ENCODE measurements around the gene MLN.

MLN gene

DNA sequence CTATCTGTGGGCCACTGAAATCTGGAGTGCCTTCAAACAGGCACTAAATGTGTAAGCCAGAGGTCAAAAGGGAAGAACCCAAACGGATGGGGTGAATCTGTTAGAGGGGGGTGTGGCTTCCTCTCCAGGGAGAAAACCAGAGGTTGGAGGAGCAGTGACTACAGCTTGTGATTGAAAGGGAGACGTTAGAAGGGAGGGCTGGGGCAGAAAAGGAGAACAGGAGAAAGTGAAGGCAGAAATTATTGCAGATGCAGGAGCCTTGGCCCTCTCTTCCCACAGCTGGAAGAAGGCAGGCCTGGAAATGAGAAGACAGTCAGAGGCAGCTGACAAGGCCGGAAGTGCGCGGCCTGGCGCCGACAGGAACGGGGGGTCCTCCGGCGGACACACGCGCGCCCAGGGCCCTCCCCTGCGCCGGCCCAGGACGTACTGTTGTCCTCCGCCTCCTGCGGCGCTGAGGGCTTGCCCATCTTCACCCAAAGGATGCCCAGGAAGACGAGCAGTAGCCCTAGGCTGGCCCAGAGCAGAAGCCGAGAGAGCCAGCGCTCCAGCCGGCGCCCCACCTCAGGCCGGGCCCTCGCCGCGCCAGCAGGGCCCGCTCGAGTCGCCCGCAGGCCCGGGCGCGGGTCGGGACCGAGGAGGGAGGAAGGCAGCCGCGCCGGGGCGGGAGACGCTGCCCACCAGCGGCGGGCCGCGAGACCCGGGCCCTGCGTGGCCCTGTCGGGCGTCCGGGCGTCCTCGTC, 15.7 kb downstream of the MLN start:
- peak; percentile 37 to 44 for DNase-seq

DNA sequence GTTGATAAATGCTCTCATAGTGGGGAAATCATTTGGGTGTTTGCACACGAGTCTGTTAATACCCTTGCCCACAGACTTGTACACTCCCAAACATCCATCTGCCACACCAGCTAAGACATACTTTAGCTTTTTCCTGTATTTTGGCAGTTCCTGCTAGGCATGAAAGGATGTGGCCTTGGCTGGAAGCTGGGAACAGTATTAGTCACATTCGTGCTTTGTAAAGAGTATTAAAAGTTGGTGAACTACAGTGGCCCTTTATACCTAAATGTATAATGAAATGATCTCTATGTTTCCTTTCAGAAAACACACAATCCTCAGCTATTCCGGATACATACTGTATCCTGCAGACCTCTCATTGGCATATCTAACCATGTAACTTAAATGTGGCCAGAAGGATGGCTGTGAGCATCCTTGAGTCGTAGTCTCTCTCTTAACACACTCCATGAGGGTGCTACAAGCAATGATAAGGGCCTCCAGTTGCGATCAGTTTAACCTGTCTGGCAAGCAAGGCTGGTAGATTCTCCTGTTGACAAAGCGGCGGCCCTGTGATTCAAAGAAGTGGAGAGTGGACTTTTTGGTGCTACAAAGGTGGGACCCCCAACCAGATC, 16.4 kb downstream of the MLN start:
- DNase-seq: no peak

GRCh38 chr6:33786736-33787135, 17.1 kb downstream of the MLN start:
- DNase-seq: no peak

GRCh38 chr6:33785778-33786177, 18.0 kb downstream of the MLN start:
- no peak for DNase-seq

- DNase-seq: no peak
Measured at GRCh38 chr6:33784787-33785186, 19.0 kb downstream of the MLN start.

DNA sequence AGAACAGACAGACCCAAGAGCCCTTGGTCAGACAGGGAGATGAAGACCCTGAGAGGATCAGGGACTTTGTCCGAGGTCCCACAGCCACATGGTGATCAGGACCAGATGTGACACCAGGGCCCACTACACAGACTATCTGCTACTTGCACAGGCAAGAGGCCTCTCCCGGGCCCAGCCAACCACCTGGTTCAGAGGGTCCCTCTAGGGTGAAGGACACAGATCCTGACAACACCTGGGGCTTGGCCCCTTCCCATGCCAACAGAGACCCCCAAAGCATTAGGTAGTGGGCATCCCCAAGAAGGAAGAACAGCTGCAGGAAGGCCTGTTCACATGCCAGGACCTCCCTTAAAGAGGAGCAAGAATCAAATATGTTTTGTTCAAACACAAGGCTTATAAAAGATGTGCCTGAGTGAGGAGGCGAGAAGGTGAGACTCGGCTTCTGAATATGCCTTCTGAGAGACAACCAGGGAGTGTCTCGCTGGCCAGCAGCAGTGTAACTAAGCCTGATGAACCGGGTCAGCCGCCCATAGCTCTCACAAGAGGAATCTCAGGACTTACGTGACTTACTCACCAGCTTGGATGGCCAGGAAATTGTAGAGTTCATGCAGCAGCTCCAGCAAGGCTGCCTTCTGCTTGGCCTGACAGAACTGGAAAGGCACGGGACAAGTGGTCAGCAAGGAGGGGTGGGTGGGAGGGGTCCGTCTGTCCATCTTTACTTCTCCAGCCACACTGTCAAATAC, 19.9 kb downstream of the MLN start:
- no peak for DNase-seq

- DNase-seq: no peak
Measured at GRCh38 chr6:33782561-33782960, 21.2 kb downstream of the MLN start.

DNA sequence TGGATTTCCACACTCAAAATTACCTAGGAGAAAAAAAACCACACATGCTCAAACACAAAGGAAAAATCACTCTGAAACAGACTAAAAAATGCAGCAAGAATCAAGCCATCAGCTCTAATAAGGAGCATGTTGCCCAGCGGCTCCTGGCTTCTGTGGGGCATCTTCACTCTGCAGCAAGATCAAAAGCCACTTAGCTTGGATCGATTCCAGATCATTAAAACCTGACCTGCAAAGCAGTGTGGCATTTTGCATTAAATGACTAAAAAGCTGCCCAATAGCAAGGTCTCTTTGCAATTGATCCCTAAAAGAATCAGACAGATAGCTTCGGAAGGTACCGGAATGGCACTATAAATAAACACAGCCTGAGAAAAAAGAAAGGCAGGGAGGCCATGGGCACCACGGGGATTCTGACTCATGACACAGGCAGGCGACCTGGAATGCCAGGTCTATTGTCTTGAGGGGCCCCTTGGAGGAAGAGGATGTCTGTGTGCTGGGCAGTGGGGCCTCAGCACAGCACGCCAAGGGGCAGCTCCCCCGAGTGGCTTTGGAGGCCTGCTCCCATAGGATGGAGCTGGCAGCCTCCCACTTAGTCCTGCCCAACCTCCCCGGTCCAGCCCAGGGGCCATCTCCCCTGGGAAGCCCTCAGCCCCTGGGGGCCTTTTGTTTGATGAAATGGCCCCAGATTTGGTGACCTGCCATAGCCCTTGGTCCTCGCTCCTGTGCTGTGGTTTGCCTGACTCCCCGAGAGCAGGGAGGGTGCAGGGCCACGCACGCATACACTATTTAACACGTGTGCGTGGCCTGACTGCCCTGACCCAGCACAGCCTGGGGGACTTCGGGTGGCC, 22.4 kb downstream of the MLN start:
- DNase-seq: no peak

GRCh38 chr6:33779895-33780294, 23.9 kb downstream of the MLN start:
- no peak for DNase-seq

DNA sequence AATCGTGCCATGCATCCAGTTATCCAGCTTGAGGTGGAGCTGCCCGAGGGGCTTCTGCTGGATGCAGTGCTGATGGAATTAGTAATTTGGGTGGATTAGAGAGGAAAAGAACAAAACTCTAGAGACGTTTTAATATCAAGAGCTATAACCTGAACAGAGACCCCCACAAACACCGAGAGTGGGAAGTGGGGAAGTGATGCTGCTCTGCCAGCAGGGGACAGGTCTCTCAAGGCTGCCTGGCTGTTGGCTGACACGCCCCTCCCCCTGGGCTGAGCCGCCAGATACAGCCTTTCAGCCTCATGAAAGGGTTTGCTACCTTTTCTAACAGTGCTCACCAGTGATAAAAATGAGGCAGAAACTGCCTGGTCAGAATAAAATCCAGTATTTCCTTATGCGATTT, 24.5 kb downstream of the MLN start:
- no peak for DNase-seq

- no peak for DNase-seq
Measured at GRCh38 chr6:33778444-33779121, 25.2 kb downstream of the MLN start.

- no peak for DNase-seq
Measured at GRCh38 chr6:33777398-33778388, 26.1 kb downstream of the MLN start.

- no peak for DNase-seq
Measured at GRCh38 chr6:33776764-33777163, 27.0 kb downstream of the MLN start.

DNA sequence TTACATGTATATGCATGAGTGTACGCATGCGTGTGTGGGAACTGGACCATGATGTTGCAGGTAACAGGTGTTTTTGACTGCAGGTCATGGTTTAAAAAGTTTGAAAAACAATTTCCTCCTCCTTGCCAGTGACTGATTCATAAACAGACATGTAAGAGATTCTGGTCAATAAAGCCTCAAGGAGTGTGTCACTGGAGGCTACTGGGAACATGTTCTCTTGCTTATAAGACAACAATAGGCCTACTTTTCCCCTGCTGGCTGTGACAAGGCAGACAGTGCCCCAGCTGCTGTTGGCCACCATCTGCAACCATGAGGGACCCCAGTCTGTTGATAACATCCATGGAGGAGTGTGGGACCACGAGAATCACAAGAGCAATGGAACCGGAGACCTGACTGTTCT, 27.6 kb downstream of the MLN start:
- DNase-seq: no peak

DNA sequence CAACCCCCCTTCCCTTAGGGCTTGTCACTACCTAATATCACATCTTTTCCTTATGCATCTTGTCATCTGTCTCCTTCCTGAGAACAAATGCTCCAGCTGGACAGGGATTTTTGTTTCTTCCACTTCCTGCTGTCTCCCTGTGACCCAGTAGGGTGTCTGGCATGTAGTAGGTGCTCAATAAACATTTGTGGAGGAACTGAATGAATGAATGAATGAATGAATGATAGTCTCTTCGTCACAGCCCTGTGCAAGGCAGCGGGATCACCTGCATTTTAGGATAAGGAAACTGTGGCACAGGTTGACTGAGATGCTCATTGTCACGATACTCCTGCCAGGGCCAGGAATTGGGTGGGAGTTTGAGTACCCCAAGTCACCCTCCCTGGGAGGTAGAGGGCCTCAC, 29.0 kb downstream of the MLN start:
- DNase-seq: no peak

DNA sequence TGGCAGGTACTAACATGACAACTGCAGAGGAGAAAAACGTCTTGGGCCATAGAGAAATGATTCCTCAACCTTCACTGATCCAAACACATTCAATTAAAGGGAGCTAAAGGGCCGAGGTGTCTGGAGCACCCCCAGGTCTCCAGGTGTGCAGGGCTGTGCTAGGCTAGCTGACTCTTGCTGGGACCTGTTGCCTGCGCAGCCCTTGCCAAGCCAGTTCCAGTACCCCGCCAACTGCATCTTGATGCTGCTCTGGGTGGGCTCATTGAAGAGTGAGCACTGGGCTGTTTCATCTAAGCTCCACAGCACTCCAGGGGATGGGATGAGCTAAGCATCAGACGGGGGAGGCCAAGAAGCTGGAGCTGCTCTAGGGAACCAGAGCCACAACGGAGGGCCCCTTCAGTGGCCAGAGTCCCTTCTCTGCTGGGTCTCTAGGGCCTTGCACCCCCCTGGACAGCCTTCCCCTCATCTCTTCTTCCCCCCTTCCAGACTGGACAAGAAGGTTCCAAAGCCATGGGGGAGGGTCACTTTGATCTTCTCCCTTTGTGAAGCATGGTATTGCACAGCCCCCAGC, 30.8 kb downstream of the MLN start:
- no peak for DNase-seq

DNA sequence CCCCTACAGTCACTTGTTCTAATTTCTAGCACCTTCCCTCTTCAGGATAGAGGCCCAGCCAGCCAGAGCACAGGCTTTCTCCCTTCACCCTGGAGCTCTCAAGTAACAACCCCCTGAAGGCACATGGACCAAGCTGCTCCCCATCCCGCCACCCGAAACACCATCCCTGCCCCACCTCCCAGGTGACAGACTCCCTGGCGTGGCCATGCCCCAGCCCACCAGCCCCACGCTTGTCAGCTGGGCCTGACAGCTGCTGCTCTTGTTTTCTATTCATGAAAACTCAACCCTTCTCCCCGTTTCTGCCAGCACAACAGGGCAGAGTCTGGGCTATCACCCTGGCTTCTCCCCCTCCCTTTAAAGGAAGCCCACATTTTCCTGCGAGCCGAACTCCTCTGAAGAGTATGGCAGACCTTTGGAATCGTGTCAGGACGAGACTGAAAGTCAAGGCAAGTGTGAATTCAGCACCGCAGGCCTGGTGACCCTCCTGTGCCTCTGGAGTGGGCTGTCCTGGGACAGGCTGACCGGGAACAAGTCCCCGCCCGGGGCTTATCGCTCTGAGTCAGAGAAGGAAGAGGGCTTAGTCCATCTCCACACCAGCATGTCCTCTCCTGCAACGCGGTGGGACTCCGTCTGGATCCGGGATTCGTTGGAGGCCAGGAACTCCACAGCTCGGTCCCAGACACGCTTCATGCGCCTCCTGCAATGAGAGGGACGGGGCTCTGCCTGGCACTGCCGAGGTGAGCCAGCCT, 31.5 kb downstream of the MLN start:
- no peak for DNase-seq

DNA sequence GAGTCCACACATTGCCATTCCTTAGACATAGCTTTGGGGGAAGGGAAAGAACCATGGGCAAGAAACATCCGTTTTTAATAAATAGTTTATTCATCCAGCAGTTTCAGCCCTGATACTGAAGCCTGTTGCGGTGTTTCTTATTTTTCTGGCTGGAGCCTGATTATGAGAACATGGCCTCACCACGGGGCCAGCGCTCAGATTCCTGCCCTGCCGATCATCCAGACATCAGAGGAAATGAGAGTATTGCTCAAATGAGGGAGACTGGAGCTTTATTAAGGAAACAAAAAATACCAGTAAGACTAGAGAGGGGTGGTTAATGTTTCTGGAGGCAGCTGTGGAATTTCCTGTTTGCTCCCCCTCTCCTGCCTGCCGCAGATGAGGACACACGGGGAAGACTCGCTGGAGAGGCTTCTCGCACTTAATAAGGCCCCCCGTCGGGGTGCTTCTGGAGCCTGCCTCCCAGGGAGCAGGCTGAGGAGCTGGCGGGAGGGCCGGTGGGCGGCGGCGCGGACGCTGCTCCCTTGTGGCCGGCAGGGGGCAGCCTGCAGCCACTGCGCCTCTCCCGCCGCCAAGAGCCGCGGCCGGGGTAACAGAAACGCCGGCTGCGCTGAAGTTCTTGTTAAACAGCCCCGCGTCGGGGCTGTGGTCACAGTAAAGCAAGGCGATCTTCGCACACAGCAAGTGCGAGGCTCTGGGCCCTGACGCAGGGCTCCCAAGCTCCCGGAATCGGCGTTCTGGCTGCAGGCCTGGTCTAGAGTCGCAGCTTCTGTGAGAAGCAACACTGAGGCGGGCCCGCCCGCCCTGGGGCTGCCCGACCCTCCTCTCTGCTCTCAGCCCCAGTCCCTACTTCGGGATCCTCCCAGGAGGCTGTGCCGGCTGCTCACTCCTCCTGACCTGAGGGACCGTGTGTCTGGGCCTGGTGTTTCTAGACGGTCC, 32.4 kb downstream of the MLN start:
- DNase-seq: peak; percentile 59 to 69

DNA sequence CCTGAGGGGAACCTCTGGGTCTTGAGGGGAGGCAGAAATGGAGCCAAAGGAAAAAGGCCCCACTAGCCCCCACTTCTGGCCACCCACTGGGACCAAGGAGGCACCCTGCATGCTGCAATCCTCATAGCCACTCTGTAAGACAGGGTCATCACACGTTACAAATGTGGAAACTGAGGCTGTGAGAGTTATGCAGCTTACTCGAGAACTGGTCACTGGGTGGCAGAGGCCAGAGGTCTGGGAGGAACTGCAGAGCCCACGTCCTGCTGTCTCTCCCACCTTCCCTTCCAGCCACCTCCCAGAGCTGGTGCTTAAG, 33.0 kb downstream of the MLN start:
- no peak for DNase-seq

All from stimulated activated CD4-positive, alpha-beta T cell treated with anti-CD3 and anti-CD28 coated beads, Interleukin-2, amount 100 ng/mL, for 48 hours (primary cell).